ENCODE data around the gene CDH23. TPM values are rescaled to one million over a fixed set of nuclear protein-coding genes. Genes with fewer than 3 reads are reported as not detected.
A peak's percentile ranks its signal among the peaks of the same experiment; 100 is the strongest.

Gene CDH23
- total RNA-seq, 1 experiment from 2014 or later = 2.1 TPM

- no peaks in the 10 kb centered on the region for H3K36me3 ChIP-seq (ENCODE audit: insufficient read depth, low read length)
- no peak overlapping the region for H2AFZ ChIP-seq (ENCODE audit: low read length)
- H3K79me2 ChIP-seq (ENCODE audit: low read length) = no peaks in the 10 kb centered on the region
- H3K9me3 ChIP-seq (ENCODE audit: low read length) = no peaks in the 10 kb centered on the region
- no peaks in the 10 kb centered on the region for H3K4me1 ChIP-seq (ENCODE audit: low read length)
- no peaks in the 10 kb centered on the region for H4K20me1 ChIP-seq (ENCODE audit: insufficient read depth, low read depth, low read length)
- H3K27me3 ChIP-seq (ENCODE audit: low read length) = no peaks in the 10 kb centered on the region
- H3K9me2 ChIP-seq (replicated peaks; ENCODE audit: insufficient read depth, low read length) = no peaks in the 10 kb centered on the region
- no peak overlapping the region for H3K9ac ChIP-seq (ENCODE audit: low read length)
- H3K4me3 ChIP-seq (ENCODE audit: low read length) = no peak overlapping the region
- no peak overlapping the region for H3K27ac ChIP-seq (ENCODE audit: low read length)
- no peak for DNase-seq
- no peak overlapping the region for H3K4me2 ChIP-seq (ENCODE audit: low read depth, low read length, poor library complexity, severe bottlenecking)
These were observed 219.0 kb downstream of the CDH23 start for GRCh38 chr10:71615538-71616329.

- no peak overlapping the region for H3K9ac ChIP-seq (ENCODE audit: low read length)
- H3K36me3 ChIP-seq (ENCODE audit: insufficient read depth, low read length) = no peaks in the 10 kb centered on the region
- H4K20me1 ChIP-seq (ENCODE audit: insufficient read depth, low read depth, low read length) = no peaks in the 10 kb centered on the region
- no peaks in the 10 kb centered on the region for H3K79me2 ChIP-seq (ENCODE audit: low read length)
- H3K9me2 ChIP-seq (replicated peaks; ENCODE audit: insufficient read depth, low read length) = no peaks in the 10 kb centered on the region
- no peak overlapping the region for H3K27ac ChIP-seq (ENCODE audit: low read length)
- no peaks in the 10 kb centered on the region for H3K9me3 ChIP-seq (ENCODE audit: low read length)
- no peak overlapping the region for H3K4me3 ChIP-seq (ENCODE audit: low read length)
- H2AFZ ChIP-seq (ENCODE audit: low read length) = no peak overlapping the region
- H3K4me1 ChIP-seq (ENCODE audit: low read length) = peaks cover 13% of the 10 kb centered on the region
- H3K4me2 ChIP-seq (ENCODE audit: low read depth, low read length, poor library complexity, severe bottlenecking) = no peak overlapping the region
- no peaks in the 10 kb centered on the region for H3K27me3 ChIP-seq (ENCODE audit: low read length)
- DNase-seq = no peak
These were observed 220.3 kb downstream of the CDH23 start for GRCh38 chr10:71616817-71617654.

DNA sequence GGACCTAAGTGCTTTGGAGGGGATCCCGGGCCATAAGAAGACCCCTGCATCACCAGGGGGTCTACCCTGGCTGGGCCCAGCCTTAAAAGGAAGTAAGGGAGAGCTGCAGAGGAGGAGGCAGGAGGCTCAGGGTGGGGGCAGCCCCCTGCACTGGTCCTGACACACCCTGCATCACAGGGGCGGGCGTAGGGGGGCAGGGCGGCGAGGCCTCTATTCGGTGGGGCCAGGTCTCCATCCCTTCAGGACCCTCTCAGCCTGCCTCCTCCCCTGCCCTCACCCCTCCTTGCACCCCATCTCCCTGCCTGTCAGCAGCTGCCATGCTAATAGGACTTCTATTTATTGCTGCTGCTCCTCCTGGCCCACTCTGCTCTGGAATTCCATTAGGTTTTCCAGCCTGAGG is 221.5 kb downstream of the CDH23 start:
- Histone ChIP-seq H4K20me1 (ENCODE audit: insufficient read depth, low read depth, low read length) (no peaks in the 10 kb centered on the region), H3K79me2 (ENCODE audit: low read length) (no peaks in the 10 kb centered on the region), H3K4me3 (ENCODE audit: low read length) (no peak overlapping the region), H3K27ac (ENCODE audit: low read length) (no peak overlapping the region), H3K4me2 (ENCODE audit: low read depth, low read length, poor library complexity, severe bottlenecking) (no peak overlapping the region), H2AFZ (ENCODE audit: low read length) (no peak overlapping the region), H3K4me1 (ENCODE audit: low read length) (peaks cover 24% of the 10 kb centered on the region), H3K9ac (ENCODE audit: low read length) (no peak overlapping the region), H3K36me3 (ENCODE audit: insufficient read depth, low read length) (no peaks in the 10 kb centered on the region), H3K27me3 (ENCODE audit: low read length) (no peaks in the 10 kb centered on the region), H3K9me2 (replicated peaks; ENCODE audit: insufficient read depth, low read length) (no peaks in the 10 kb centered on the region), H3K9me3 (ENCODE audit: low read length) (no peaks in the 10 kb centered on the region)
- no peak for DNase-seq

GRCh38 chr10:71618598-71618997 is 221.9 kb downstream of the CDH23 start:
- Histone ChIP-seq H3K36me3 (ENCODE audit: insufficient read depth, low read length) (no peaks in the 10 kb centered on the region), H4K20me1 (ENCODE audit: insufficient read depth, low read depth, low read length) (no peaks in the 10 kb centered on the region), H3K27me3 (ENCODE audit: low read length) (no peaks in the 10 kb centered on the region), H3K4me1 (ENCODE audit: low read length) (peaks cover 28% of the 10 kb centered on the region), H3K27ac (ENCODE audit: low read length) (no peak overlapping the region), H3K9ac (ENCODE audit: low read length) (no peak overlapping the region), H3K9me3 (ENCODE audit: low read length) (no peaks in the 10 kb centered on the region), H3K9me2 (replicated peaks; ENCODE audit: insufficient read depth, low read length) (no peaks in the 10 kb centered on the region), H3K79me2 (ENCODE audit: low read length) (no peaks in the 10 kb centered on the region), H2AFZ (ENCODE audit: low read length) (no peak overlapping the region), H3K4me3 (ENCODE audit: low read length) (no peak overlapping the region), H3K4me2 (ENCODE audit: low read depth, low read length, poor library complexity, severe bottlenecking) (no peak overlapping the region)
- DNase-seq = no peak

DNA sequence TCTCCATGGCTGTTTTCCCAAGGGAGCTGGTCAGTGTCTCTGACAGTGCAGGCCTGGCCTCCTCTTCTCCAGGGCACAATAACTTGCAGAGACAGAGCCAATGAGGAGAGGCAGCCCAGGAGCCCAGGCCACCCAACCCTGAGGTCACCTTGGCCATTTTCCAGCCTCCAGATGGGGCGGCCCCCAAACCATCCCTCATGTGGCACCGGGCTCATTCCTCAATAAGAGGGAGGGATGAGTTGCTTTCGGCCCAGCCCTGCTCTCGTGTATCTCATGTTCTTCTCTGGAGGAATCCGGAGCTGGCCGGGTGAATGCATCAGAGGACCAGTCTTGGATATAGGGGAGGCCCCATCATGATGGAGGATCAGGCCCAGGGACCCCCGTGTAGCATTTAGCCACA is 223.9 kb downstream of the CDH23 start:
- no peaks in the 10 kb centered on the region for H3K9me2 ChIP-seq (replicated peaks; ENCODE audit: insufficient read depth, low read length)
- no peak overlapping the region for H3K27ac ChIP-seq (ENCODE audit: low read length)
- H4K20me1 ChIP-seq (ENCODE audit: insufficient read depth, low read depth, low read length) = no peaks in the 10 kb centered on the region
- no peaks in the 10 kb centered on the region for H3K9me3 ChIP-seq (ENCODE audit: low read length)
- no peak overlapping the region for H2AFZ ChIP-seq (ENCODE audit: low read length)
- H3K4me2 ChIP-seq (ENCODE audit: low read depth, low read length, poor library complexity, severe bottlenecking) = no peak overlapping the region
- H3K9ac ChIP-seq (ENCODE audit: low read length) = no peak overlapping the region
- H3K4me1 ChIP-seq (ENCODE audit: low read length) = peaks cover 47% of the 10 kb centered on the region
- no peaks in the 10 kb centered on the region for H3K27me3 ChIP-seq (ENCODE audit: low read length)
- H3K79me2 ChIP-seq (ENCODE audit: low read length) = no peaks in the 10 kb centered on the region
- H3K4me3 ChIP-seq (ENCODE audit: low read length) = no peak overlapping the region
- no peak for DNase-seq
- no peaks in the 10 kb centered on the region for H3K36me3 ChIP-seq (ENCODE audit: insufficient read depth, low read length)

- H2AFZ ChIP-seq (ENCODE audit: low read length) = no peak overlapping the region
- peak overlapping the region; percentile 60 for H3K9ac ChIP-seq (ENCODE audit: low read length)
- peak overlapping the region; percentile 35 for H3K4me2 ChIP-seq (ENCODE audit: low read depth, low read length, poor library complexity, severe bottlenecking)
- DNase-seq = peak; percentile 73
- no peaks in the 10 kb centered on the region for H3K79me2 ChIP-seq (ENCODE audit: low read length)
- H3K9me2 ChIP-seq (replicated peaks; ENCODE audit: insufficient read depth, low read length) = no peaks in the 10 kb centered on the region
- no peaks in the 10 kb centered on the region for H3K27me3 ChIP-seq (ENCODE audit: low read length)
- H3K4me3 ChIP-seq (ENCODE audit: low read length) = peak overlapping the region; percentile 25
- no peaks in the 10 kb centered on the region for H3K9me3 ChIP-seq (ENCODE audit: low read length)
- peak overlapping the region; percentile 91 for H3K27ac ChIP-seq (ENCODE audit: low read length)
- peaks cover 55% of the 10 kb centered on the region for H3K4me1 ChIP-seq (ENCODE audit: low read length)
- H4K20me1 ChIP-seq (ENCODE audit: insufficient read depth, low read depth, low read length) = no peaks in the 10 kb centered on the region
- no peaks in the 10 kb centered on the region for H3K36me3 ChIP-seq (ENCODE audit: insufficient read depth, low read length)
These were observed 224.8 kb downstream of the CDH23 start for GRCh38 chr10:71621231-71622153.

DNA sequence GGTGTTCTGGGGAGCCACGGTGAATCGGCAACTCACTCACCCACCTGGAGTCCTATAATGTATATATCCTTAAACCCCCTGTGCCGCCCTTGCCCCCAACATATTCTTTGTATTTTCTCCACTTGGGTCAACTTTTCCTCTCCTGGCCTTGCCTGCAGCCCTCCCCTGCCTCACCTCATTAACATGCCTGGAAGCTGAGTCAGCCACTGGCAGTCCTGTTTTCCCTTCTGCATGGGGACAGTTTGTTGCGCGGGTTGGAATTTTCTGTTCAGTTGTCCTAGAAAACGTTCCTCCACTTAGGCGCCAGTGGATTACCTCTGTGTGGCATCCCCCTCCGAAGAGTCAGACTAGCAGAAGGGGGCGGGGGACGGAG is 225.4 kb downstream of the CDH23 start:
- no peak for DNase-seq
- Histone ChIP-seq H3K9me3 (ENCODE audit: low read length) (no peaks in the 10 kb centered on the region), H3K27me3 (ENCODE audit: low read length) (no peaks in the 10 kb centered on the region), H3K4me1 (ENCODE audit: low read length) (peaks cover 62% of the 10 kb centered on the region), H4K20me1 (ENCODE audit: insufficient read depth, low read depth, low read length) (no peaks in the 10 kb centered on the region), H3K79me2 (ENCODE audit: low read length) (no peaks in the 10 kb centered on the region), H3K9ac (ENCODE audit: low read length) (peak overlapping the region; percentile 60), H3K9me2 (replicated peaks; ENCODE audit: insufficient read depth, low read length) (no peaks in the 10 kb centered on the region), H3K4me3 (ENCODE audit: low read length) (peak overlapping the region; percentile 25), H2AFZ (ENCODE audit: low read length) (no peak overlapping the region), H3K4me2 (ENCODE audit: low read depth, low read length, poor library complexity, severe bottlenecking) (peak overlapping the region; percentile 35), H3K27ac (ENCODE audit: low read length) (peak overlapping the region; percentile 91), H3K36me3 (ENCODE audit: insufficient read depth, low read length) (no peaks in the 10 kb centered on the region)

All from Karpas-422 (cell line).